GM18858 (cell line): ENCODE measurements around the gene IFIH1.

Source experiments
- ATAC-seq: cut with Tn5 transposase; IDR thresholded peaks from one replicate; pipeline ENCODE4 v1.9.1; 2021; ENCODE audit not compliant: unreplicated experiment

IFIH1 gene

DNA sequence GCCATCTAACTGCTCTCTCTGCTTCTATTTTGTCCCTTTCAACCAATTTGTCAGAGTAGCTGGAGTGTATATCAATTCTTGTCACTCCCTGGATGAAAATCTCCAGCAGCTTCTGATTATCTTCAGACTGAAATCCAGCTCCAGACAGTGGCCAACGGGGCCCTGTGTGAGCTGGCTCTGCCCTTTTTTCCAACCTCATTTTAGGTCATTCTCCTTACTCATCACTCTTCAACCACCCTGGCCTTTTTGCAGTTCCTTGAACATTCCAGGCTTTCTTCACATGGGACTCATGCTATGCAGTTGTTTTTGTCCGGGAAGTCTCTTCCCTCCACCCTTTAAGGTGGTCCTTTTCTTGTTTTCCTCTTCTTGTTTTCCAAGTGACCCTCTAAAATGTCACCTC, 59.8 kb downstream of the IFIH1 start:
- ATAC-seq = no peak

GRCh38 chr2:162258169-162258568, 60.3 kb downstream of the IFIH1 start:
- no peak for ATAC-seq

GRCh38 chr2:162257425-162257824, 61.1 kb downstream of the IFIH1 start:
- no peak for ATAC-seq

DNA sequence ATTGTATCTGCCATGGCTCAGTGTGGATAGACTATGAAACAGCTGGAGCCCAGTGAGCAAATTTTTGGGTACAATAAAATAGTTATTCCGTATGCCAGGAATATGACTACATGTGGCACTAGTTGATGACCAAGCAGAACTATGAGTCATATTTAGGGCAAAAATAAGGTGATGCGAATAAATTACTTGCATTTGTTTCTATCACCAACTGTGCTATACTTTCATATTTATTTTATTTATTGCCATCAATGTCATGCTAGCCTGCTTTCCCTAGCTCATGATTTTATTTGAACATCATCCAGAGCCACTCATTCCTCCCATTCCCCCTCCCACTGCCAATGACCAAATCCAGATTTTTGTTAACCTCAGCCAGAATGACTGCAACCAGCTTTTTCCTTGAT, 61.9 kb downstream of the IFIH1 start:
- no peak for ATAC-seq

- ATAC-seq = no peak
These were observed 64.1 kb downstream of the IFIH1 start for GRCh38 chr2:162254236-162254871.

DNA sequence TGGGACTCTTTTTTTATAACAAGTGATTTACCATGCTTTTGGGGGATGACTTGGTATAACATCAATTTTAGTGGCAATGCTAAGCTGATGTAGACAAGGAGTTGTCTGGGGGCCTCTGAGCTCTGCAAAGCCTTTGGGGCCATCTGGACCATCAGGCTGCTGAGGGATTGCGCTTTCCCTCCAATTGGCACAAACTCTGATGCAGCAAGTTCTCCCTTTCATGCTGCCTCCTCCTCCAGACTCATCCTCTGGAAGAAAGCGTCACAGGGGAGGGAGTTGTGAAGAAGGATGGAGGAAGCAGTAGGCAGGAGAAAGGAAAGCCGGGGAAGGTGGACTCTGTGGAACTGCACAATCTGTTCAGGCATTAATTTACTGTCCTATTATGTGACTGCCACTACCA, 65.0 kb downstream of the IFIH1 start:
- ATAC-seq = no peak

GRCh38 chr2:162252153-162252552, 66.3 kb downstream of the IFIH1 start:
- ATAC-seq = no peak

- ATAC-seq = no peak
These were observed 72.7 kb downstream of the IFIH1 start for GRCh38 chr2:162245781-162246180.

GRCh38 chr2:162245061-162245460, 73.4 kb downstream of the IFIH1 start:
- ATAC-seq = no peak

GRCh38 chr2:162244541-162245031, 73.9 kb downstream of the IFIH1 start:
- no peak for ATAC-seq

- no peak for ATAC-seq
These were observed 74.8 kb downstream of the IFIH1 start for GRCh38 chr2:162243715-162244114.

- no peak for ATAC-seq
These were observed 75.2 kb downstream of the IFIH1 start, which contains the start of gene FAP for GRCh38 chr2:162243294-162243693. Gene FAP (minus strand): TSS chr2:162243445. CDS start chr2:162243327, 118 bp downstream.

- ATAC-seq = no peak
These were observed 75.8 kb downstream of the IFIH1 start for GRCh38 chr2:162242586-162243280.

GRCh38 chr2:162241571-162241970, 76.9 kb downstream of the IFIH1 start:
- ATAC-seq = no peak

- ATAC-seq = no peak
These were observed 83.6 kb downstream of the IFIH1 start for GRCh38 chr2:162234620-162235462.

- no peak for ATAC-seq
These were observed 85.3 kb downstream of the IFIH1 start for GRCh38 chr2:162233197-162233596.

DNA sequence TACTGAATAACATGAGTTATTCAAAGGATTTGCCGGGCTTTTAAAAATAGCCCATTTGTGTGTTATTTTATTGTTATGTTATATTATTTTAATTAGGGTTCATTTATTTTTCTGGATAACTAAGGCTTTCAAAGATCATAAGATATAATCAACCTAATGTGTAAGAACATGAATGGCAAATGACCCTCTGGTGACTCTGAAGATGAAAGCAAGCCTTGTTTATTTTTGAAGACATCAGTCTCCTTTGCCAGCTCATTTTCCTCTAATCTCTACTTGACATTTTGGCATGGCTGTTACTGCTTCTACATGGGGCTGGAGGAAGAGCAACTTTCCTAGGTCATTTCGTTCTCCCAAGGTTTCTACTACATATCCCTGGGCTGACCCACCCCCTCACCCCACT, 85.8 kb downstream of the IFIH1 start:
- no peak for ATAC-seq

DNA sequence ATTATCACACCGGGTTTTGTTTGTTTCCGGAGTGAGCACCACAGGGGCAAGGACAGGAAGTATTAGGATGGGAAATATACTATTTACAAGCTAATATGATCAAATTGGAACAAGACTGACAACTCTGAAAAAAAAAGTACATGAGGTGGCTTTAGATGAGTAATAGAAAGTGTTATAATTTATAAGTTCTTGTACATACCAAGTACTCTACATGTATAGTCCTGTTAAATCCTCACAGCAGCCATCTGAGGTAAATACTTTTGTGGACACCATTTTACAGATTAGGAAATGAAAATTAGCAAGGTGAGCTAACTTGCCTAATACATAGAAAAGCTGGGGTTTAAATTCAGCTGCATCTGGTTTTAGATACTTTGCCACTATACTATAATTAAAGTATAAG, 86.5 kb downstream of the IFIH1 start:
- no peak for ATAC-seq

GRCh38 chr2:162230761-162231160, 87.7 kb downstream of the IFIH1 start:
- no peak for ATAC-seq

GRCh38 chr2:162226836-162227235, 91.6 kb downstream of the IFIH1 start:
- ATAC-seq = no peak

DNA sequence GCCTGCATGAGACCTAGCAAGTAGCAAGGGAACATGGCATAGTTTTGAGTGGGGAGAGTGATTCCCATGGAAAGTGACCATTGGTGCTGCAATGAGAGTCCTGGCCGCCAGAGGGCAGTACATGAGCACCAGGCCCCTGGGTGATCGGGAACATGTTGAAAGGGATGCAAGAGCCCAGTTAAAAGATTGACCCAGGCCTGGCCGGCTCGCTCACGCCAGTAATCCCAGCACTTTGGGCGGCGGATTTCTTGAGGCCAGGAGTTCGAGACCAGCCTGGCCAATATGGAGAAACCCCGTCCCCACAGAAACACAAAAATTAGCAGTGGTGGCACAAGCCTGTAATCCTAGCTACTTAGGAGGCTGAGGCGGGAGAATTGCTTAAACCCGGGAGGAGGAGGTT, 97.4 kb downstream of the IFIH1 start:
- peak; percentile 78 for ATAC-seq

DNA sequence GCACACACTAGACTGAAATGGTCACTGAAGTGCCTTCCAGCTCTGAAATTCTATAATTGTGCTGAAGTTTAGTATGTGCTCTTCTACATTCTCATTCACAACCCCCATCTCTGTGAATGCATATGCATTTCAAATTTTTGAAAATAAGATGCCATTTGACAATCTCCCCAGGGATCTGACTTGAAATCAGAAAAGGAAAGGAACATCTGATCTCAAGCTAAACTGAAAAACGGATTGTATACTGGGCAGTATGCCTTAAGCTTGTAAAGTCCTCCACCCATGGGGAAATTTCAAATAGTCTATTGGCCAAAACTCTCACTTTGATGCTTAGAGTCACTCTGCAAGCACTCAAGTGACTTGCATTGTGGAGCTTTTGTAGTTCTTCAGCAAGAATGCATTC, 98.1 kb downstream of the IFIH1 start:
- ATAC-seq = no peak
